Karpas-422 (cell line): ENCODE measurements around the gene SERPINF2. TPM values are rescaled to one million over a fixed set of nuclear protein-coding genes. Genes with fewer than 3 reads are reported as not detected.
"Not testable (repeated sequence)": the region's sequence is repeated elsewhere in the genome, so short reads cannot be mapped to it uniquely, and the experiment has no call there.

ENCODE experiments used
- DNase-seq: peaks from one replicate; pipeline ENCODE4 v3.0.0-alpha.2; 2015
- H2AFZ ChIP-seq: fragments of 200-600 bp; sonication (generic); 2 replicates; pipeline ENCODE4 v1.6.1; 2014; ENCODE audit warnings: antibody characterized with exemption, low read length, mixed read lengths
- H3K27ac ChIP-seq: fragments of 200-600 bp; sonication (generic); 2 replicates; pipeline ENCODE4 v1.5.1; 2014; ENCODE audit warnings: mild to moderate bottlenecking, low read length, moderate library complexity
- H3K27me3 ChIP-seq: fragments of 200-600 bp; sonication (generic); 2 replicates; pipeline ENCODE4 v1.6.1; 2014; ENCODE audit warnings: low read length, mixed read lengths
- H3K36me3 ChIP-seq: fragments of 200-600 bp; sonication (generic); 2 replicates; pipeline ENCODE4 v1.6.1; 2014; ENCODE audit warnings: low read length, mixed read lengths; ENCODE audit not compliant: insufficient read depth
- H3K4me1 ChIP-seq: fragments of 200-600 bp; sonication (generic); 2 replicates; pipeline ENCODE4 v1.6.1; 2014; ENCODE audit warnings: mild to moderate bottlenecking, low read length, mixed read lengths
- H3K4me2 ChIP-seq: fragments of 200-600 bp; sonication (generic); 2 replicates; pipeline ENCODE4 v1.6.1; 2014; ENCODE audit warnings: low read length, low read depth, mild to moderate bottlenecking; ENCODE audit not compliant: poor library complexity, severe bottlenecking
- H3K4me3 ChIP-seq: fragments of 200-600 bp; sonication (generic); 2 replicates; pipeline ENCODE4 v1.5.1; 2014; ENCODE audit warnings: mild to moderate bottlenecking, antibody characterized with exemption, low read length, mixed read lengths
- H3K79me2 ChIP-seq: fragments of 200-600 bp; sonication (generic); 2 replicates; pipeline ENCODE4 v1.6.1; 2014; ENCODE audit warnings: mild to moderate bottlenecking, low read length, mixed read lengths
- H3K9ac ChIP-seq: fragments of 200-600 bp; sonication (generic); 2 replicates; pipeline ENCODE4 v1.6.0; 2014; ENCODE audit warnings: low read length
- H3K9me2 ChIP-seq: fragments of 200-600 bp; sonication (generic), shearing (Covaris generic); replicated peaks from 2 replicates; pipeline ENCODE4 v1.6.0; 2014; ENCODE audit warnings: mild to moderate bottlenecking, low read length, moderate library complexity; ENCODE audit not compliant: insufficient read depth
- H3K9me3 ChIP-seq: fragments of 300-700, 200-600 bp; sonication (generic); 2 replicates; pipeline ENCODE4 v1.6.1; 2014; ENCODE audit warnings: low read length, mixed read lengths
- H4K20me1 ChIP-seq: fragments of 200-600 bp; sonication (generic); 2 replicates; pipeline ENCODE4 v1.6.1; 2014; ENCODE audit warnings: mild to moderate bottlenecking, antibody characterized with exemption, low read length, low read depth; ENCODE audit not compliant: insufficient read depth
- total RNA-seq: library from RNA; depleted of rRNA; stranded (reverse); fragments of >200 nt; shearing (Covaris generic); gene quantifications from 2 replicates; pipeline ENCODE4 v1.2.3, GENCODE V29; 2014; ENCODE audit warnings: low replicate concordance; rRNA removed

The SERPINF2 gene
- 0.19 and 0.32 TPM in 2 replicates for total RNA-seq

DNA sequence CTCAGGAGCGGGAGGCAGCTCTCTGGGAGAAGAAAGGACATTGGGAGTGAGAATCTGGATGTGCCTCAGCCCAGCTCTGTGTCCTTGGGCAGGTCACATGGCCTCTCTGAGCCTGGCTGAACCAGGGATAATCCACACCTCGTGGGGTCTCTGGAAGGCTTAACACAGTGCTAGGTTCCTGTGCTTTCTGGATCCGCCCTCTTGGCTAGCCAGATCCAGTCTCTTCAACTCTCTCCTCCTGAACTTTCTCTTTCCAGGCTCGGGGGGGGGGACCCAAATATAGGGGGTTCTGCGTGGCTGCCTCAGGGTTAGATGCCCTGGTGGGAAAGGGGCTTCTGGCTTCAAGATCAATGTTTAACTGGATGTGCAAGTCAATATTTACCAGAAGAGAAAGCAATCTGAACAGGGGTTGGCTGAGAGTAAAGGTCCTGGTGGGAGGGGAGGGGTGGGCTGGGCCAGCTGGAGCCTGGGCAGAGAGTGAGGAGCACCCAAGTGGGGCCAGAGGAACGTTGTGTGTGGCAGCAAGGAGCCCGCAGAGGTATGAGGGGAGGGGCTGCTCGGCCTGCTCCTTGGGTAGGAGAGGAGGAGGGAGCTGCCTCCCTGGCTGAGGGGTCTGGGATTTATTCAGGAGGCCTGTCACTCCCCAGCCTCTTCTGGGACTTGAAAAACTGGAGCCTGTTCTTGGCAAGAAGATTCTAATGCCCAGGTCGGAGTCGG, at the start of gene SERPINF2:
TSS of gene SERPINF2 (plus strand) at position 501 of the 717 bp plus-strand sequence. CDS start 2,125 bp downstream, outside the sequence.
- no peak within 1 kb of the TSS for H3K4me2 ChIP-seq
- H3K9ac ChIP-seq = no peak within 1 kb of the TSS

DNA sequence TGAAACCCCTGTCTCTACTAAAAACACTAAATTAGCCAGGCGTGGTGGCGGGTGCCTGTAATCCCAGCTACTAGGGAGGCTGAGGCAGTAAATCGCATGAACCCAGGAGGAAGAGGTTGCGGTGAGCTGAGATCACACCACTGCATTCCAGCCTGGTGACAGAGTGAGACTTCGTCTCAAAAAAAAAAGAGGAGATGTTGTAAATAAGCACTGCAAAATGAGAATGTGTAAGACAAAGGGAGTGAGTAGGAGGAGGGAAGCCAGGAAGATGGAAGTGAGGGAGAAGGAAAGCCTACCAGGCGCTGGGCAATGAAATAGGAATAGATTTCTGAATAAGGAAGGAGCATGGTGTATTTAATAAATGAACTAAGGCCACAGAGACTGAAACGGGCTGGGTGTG, 49.3 kb upstream of the SERPINF2 start:
- no peak overlapping the region for H3K9ac ChIP-seq
- no peak overlapping the region for H3K4me2 ChIP-seq
- no peaks in the 10 kb centered on the region for H3K9me2 ChIP-seq
- H4K20me1 ChIP-seq = no peaks in the 10 kb centered on the region
- H2AFZ ChIP-seq = no peak overlapping the region
- no peaks in the 10 kb centered on the region for H3K27me3 ChIP-seq
- H3K79me2 ChIP-seq = no peaks in the 10 kb centered on the region
- no peak overlapping the region for H3K27ac ChIP-seq
- no peaks in the 10 kb centered on the region for H3K9me3 ChIP-seq
- H3K4me1 ChIP-seq = no peaks in the 10 kb centered on the region
- no peaks in the 10 kb centered on the region for H3K36me3 ChIP-seq
- DNase-seq = no peak
- no peak overlapping the region for H3K4me3 ChIP-seq

More for the DNA sequence above, at the start of gene SERPINF2:
- H3K9me3 ChIP-seq = no peaks in the 10 kb centered on the region
- no peaks in the 10 kb centered on the region for H4K20me1 ChIP-seq
- H2AFZ ChIP-seq = no peak within 1 kb of the TSS
- no peaks in the 10 kb centered on the region for H3K36me3 ChIP-seq
- no peaks in the 10 kb centered on the region for H3K9me2 ChIP-seq
- H3K4me1 ChIP-seq = no peaks in the 10 kb centered on the region
- H3K4me3 ChIP-seq = no peak within 1 kb of the TSS
- H3K27ac ChIP-seq = no peak within 1 kb of the TSS
- DNase-seq = peak; percentile 39
- H3K79me2 ChIP-seq = no peaks in the 10 kb centered on the region
- no peaks in the 10 kb centered on the region for H3K27me3 ChIP-seq

- H3K9ac ChIP-seq = no peak overlapping the region
- H3K4me2 ChIP-seq = no peak overlapping the region
- DNase-seq = no peak
Measured at GRCh38 chr17:1695365-1695764, 47.3 kb upstream of the SERPINF2 start.

DNA sequence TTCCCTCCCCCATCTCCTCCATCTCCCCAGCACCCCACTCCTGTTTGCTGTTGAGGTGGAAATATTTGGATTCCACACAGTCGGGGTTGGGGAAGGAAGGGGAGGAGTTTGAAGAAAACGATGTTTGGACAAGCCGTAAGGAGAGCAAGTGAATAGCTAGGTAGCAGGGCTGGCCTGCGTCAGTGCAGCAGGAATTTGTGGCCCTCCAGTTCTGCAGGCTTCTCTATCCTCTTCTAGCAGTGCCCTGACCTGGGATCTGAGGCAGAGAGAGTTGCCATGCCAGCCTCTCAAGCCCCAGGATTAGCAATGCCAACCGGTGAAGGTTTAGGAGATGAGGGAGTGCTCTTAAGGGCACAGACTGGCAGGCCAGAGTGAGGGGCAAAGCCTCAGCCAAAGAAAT, 45.0 kb upstream of the SERPINF2 start:
- Histone ChIP-seq H3K4me1 (no peaks in the 10 kb centered on the region), H3K4me3 (no peak overlapping the region), H3K9me2 (no peaks in the 10 kb centered on the region), H3K9me3 (no peaks in the 10 kb centered on the region), H3K27me3 (no peaks in the 10 kb centered on the region), H2AFZ (no peak overlapping the region), H3K4me2 (no peak overlapping the region), H3K79me2 (no peaks in the 10 kb centered on the region), H3K36me3 (no peaks in the 10 kb centered on the region), H3K27ac (no peak overlapping the region), H3K9ac (no peak overlapping the region), H4K20me1 (no peaks in the 10 kb centered on the region)
- DNase-seq = no peak

More at GRCh38 chr17:1695365-1695764, 47.3 kb upstream of the SERPINF2 start:
- Histone ChIP-seq H4K20me1 (no peaks in the 10 kb centered on the region), H3K9me3 (no peaks in the 10 kb centered on the region), H2AFZ (no peak overlapping the region), H3K79me2 (no peaks in the 10 kb centered on the region), H3K9me2 (no peaks in the 10 kb centered on the region), H3K27me3 (no peaks in the 10 kb centered on the region), H3K4me1 (no peaks in the 10 kb centered on the region), H3K36me3 (no peaks in the 10 kb centered on the region), H3K27ac (no peak overlapping the region), H3K4me3 (no peak overlapping the region)

GRCh38 chr17:1699891-1700290, 42.8 kb upstream of the SERPINF2 start:
- not testable (repeated sequence) for H3K9ac ChIP-seq, H3K79me2 ChIP-seq, H3K27me3 ChIP-seq, H3K4me1 ChIP-seq, H2AFZ ChIP-seq, H3K4me2 ChIP-seq, H3K9me2 ChIP-seq, H4K20me1 ChIP-seq, H3K4me3 ChIP-seq, H3K27ac ChIP-seq, H3K36me3 ChIP-seq, DNase-seq, H3K9me3 ChIP-seq

DNA sequence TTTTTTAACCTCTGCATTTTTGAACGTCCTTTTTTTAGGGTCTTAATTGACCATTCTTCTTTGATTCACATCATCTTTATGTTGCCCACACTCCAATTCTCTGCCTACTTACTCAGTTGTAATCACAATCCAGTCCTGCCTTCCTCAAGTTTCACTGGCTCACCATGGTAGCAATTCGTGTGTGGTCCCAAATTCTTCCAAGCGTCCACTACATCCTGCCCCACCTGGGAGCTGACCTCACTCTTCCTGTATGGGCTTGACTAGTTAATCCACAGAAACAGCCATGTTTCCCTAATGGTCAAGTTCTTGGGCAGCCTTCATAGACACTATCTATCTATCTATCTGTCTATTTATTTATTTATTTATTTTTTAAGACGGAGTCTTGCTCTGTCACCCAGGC, 39.6 kb upstream of the SERPINF2 start:
- Histone ChIP-seq H3K4me2 (no peak overlapping the region), H3K9ac (no peak overlapping the region), H2AFZ (no peak overlapping the region), H3K79me2 (no peaks in the 10 kb centered on the region), H3K9me3 (no peaks in the 10 kb centered on the region), H3K4me1 (no peaks in the 10 kb centered on the region), H3K27ac (no peak overlapping the region), H3K9me2 (no peaks in the 10 kb centered on the region), H4K20me1 (no peaks in the 10 kb centered on the region), H3K4me3 (no peak overlapping the region), H3K27me3 (no peaks in the 10 kb centered on the region), H3K36me3 (no peaks in the 10 kb centered on the region)
- DNase-seq = no peak

DNA sequence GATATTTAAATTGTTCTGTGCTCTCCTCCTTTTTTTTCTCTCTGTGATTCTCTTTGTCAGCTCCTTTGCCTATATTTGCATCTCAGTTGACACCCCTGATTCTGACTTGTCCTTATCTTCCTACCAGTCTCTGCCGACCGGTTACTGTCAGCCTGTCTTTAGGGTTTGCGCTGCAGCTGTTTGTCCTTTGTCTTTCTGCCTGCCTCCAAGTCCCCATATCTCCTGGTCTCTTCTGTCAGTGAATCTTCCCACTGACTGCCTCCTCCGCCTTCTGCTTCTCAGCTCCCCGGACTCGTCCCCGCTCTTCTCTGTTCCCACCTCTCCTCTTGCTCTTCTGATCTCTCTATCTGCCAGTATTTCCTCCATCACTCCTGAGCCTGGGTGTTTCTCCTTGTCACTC, 37.7 kb upstream of the SERPINF2 start:
- H3K4me3 ChIP-seq = no peak overlapping the region
- no peaks in the 10 kb centered on the region for H3K4me1 ChIP-seq
- no peaks in the 10 kb centered on the region for H3K36me3 ChIP-seq
- H3K27ac ChIP-seq = no peak overlapping the region
- no peaks in the 10 kb centered on the region for H3K27me3 ChIP-seq
- H3K9me2 ChIP-seq = no peaks in the 10 kb centered on the region
- H3K79me2 ChIP-seq = no peaks in the 10 kb centered on the region
- no peak overlapping the region for H3K9ac ChIP-seq
- DNase-seq = no peak
- H4K20me1 ChIP-seq = no peaks in the 10 kb centered on the region
- H3K4me2 ChIP-seq = no peak overlapping the region
- no peak overlapping the region for H2AFZ ChIP-seq
- H3K9me3 ChIP-seq = no peaks in the 10 kb centered on the region

GRCh38 chr17:1707107-1707506, 35.6 kb upstream of the SERPINF2 start:
- DNase-seq = no peak
- H3K27ac ChIP-seq = no peak overlapping the region

More at GRCh38 chr17:1707107-1707506, 35.6 kb upstream of the SERPINF2 start:
- no peaks in the 10 kb centered on the region for H3K36me3 ChIP-seq
- H3K4me3 ChIP-seq = no peak overlapping the region
- no peak overlapping the region for H3K4me2 ChIP-seq
- no peaks in the 10 kb centered on the region for H3K79me2 ChIP-seq
- H3K9me2 ChIP-seq = no peaks in the 10 kb centered on the region
- no peak overlapping the region for H2AFZ ChIP-seq
- H3K9me3 ChIP-seq = no peaks in the 10 kb centered on the region
- no peaks in the 10 kb centered on the region for H3K27me3 ChIP-seq
- H3K4me1 ChIP-seq = no peaks in the 10 kb centered on the region
- H3K9ac ChIP-seq = no peak overlapping the region
- H4K20me1 ChIP-seq = no peaks in the 10 kb centered on the region
